Esophagus squamous epithelium (tissue), 4 donors: ENCODE results near the gene IRF4.

ENCODE experiments used
- POLR2A ChIP-seq, 4 donors: fragments of 450-650 bp; IDR thresholded peaks; one replicate each; pipeline ENCODE4 v1.6.1; 2017; ENCODE audit warnings: antibody characterized with exemption in 4 of 4, mild to moderate bottlenecking in 4 of 4, moderate library complexity in 3 of 4
- TF ChIP-seq, protein P1 (sequence below), 6 experiments: fragments of 450-650 bp in 4 of 6; fragments of 200-600 bp in 2 of 6; sonication (generic) in 2 of 6; IDR thresholded peaks; one replicate each; pipeline ENCODE4 v1.5.1; 2016 to 2019; ENCODE audit warnings: antibody characterized with exemption in 6 of 6, mild to moderate bottlenecking in 4 of 6, moderate library complexity in 4 of 6

DNA sequence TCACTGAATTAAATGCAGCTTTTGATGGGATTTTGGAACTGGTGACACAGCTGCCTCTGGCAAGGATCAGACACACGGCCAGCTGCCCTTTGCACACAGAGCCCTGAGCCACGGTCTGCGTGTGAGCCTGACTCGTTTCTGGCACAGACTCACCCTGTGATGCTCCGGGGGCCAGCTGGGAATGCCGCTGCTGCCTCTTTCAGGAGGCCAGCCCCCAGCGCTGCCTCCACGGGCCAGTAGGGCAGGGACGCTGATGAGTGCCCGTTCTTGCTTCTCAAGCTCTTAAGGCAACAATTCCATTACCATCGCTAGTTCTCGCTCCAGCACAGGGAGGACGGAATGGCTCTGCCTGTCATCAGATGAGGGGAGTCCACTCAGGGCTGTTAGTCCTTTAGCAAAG lies 61.6 kb downstream of the IRF4 start:
- TF ChIP-seq, protein P1, sequence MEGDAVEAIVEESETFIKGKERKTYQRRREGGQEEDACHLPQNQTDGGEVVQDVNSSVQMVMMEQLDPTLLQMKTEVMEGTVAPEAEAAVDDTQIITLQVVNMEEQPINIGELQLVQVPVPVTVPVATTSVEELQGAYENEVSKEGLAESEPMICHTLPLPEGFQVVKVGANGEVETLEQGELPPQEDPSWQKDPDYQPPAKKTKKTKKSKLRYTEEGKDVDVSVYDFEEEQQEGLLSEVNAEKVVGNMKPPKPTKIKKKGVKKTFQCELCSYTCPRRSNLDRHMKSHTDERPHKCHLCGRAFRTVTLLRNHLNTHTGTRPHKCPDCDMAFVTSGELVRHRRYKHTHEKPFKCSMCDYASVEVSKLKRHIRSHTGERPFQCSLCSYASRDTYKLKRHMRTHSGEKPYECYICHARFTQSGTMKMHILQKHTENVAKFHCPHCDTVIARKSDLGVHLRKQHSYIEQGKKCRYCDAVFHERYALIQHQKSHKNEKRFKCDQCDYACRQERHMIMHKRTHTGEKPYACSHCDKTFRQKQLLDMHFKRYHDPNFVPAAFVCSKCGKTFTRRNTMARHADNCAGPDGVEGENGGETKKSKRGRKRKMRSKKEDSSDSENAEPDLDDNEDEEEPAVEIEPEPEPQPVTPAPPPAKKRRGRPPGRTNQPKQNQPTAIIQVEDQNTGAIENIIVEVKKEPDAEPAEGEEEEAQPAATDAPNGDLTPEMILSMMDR (IDR thresholded peaks at IDR 0.05): no peak
- no peak for TF ChIP-seq POLR2A (IDR thresholded peaks at IDR 0.05)
